Measurements from ENCODE around the gene PIK3CD.

PIK3CD gene

DNA sequence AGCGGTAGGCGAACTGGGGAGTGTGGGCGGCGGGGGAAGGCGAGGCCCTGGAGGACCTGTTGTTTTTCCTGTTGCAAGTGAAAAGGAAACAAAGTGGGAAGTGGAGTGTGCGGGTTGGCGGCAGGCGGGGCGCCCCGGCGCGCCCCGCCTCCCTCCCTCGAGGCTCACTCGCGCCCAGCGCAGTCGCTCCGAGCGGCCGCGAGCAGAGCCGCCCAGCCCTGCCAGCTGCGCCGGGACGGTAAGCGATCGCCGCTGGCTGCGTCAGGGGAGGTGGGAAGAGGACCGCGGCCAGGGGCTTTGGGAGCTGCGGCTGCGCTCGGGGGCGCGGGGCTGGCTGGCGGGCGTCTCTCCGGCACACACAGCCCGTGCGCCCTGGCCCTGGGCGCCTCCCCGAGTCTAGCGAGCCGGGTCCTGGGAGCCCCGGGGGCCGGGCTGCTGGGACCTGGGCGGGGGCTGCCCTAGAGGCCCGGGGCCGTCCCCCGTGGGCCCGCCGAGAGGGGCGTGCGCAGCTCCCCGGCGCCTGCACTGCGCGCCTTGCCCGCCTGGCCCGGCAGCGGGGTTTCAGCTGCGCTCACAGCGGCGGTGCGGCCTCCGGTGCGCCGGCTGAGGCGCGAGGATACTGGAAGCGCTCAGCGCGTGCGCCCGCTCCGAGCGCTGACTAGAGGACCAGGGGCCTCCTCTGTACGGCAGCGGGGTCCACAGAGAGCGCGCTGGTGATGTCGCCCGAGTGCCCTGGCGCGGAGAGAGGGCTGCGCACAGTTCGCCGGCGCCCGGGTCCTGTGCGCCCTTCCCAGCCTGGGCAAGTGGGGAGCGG, at the start of gene PIK3CD:
TSS of gene PIK3CD (plus strand) at position 167 of the 814 bp plus-strand sequence. CDS start 58,725 bp downstream, outside the sequence.
- DNase-seq (ENCODE audit: low read depth in 2 of 2), result no peak

DNA sequence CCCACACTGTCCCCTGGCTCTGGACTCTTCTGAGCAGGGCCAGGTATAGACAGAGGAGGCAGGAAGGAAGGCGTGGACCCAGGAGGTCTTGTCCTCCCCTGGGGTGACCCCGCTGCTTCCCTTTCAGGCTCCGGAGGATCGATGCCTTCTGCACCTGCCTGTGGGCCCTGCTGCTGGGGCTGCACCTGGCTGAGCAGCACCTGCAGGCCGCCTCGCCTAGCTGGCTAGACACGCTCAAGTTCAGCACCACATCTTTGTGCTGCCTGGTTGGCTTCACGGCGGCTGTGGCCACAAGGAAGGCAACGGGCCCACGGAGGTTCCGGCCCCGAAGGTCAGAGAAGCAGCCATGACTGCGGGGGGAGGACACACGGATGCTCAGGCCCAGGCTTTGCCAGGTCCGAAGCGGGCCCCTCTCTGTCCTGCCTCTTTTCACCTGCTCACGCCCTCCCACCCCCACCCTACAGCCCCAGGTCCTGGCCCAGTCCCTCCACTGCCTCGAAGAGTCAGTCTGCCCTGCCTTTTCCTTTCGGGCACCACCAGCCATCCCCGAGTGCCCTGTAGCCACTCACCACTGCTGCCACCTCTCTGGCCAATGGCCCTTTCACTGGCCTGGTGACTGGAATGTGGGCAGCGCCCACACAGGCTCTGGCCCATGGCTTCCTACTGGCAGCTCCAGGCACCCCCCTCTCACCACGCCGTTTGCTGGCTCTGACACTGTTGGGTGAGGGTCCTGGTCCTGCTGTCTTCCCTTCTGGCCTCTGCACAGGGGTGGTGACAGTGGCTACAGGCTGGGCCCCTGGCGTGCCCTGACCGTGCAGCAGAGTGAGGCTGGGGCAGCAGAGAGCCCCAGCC, 49.4 kb upstream of the PIK3CD start:
- DNase-seq (ENCODE audit: low read depth in 2 of 2), result no peak

DNA sequence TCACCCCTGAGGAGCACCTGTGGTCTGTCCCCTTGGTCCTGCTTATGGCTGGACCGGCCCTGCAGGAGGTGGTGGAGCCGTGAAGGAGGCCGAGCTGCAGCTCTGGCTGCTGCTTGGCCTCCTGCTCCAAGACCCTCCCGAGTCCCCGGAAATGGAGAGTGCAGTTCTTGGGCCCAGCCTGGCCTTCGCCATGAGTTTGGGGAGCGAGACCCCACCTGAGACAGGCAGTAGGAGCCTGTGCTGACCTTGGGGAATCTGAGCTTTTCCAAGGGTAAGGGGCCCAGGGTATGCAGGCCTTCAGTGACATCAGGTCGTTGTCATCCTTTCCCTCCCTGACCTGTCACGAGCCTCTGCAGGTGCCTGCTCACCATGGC, 48.8 kb upstream of the PIK3CD start:
- no peak for DNase-seq (ENCODE audit: low read depth in 2 of 2)

DNA sequence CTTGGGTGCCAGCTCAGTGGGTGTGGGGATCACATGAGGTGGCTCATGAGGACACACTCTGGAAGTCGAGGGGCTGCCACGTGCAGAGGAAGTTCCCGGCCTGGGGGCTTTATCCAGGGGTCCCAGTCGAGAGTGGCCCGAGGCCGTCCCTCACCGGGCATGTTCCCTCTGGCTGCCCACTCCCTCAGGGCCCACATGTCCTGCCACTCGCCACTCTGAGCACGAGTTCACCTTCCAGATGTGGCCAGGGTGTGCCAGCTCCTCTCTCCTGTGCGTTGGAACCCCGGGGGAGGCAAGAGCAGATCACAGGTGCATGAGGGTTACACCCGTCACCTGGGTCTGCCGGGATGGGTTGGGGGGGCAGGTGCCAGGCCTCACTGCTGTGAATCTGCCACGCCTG, 48.2 kb upstream of the PIK3CD start:
- no peak for DNase-seq (ENCODE audit: low read depth in 2 of 2)

DNA sequence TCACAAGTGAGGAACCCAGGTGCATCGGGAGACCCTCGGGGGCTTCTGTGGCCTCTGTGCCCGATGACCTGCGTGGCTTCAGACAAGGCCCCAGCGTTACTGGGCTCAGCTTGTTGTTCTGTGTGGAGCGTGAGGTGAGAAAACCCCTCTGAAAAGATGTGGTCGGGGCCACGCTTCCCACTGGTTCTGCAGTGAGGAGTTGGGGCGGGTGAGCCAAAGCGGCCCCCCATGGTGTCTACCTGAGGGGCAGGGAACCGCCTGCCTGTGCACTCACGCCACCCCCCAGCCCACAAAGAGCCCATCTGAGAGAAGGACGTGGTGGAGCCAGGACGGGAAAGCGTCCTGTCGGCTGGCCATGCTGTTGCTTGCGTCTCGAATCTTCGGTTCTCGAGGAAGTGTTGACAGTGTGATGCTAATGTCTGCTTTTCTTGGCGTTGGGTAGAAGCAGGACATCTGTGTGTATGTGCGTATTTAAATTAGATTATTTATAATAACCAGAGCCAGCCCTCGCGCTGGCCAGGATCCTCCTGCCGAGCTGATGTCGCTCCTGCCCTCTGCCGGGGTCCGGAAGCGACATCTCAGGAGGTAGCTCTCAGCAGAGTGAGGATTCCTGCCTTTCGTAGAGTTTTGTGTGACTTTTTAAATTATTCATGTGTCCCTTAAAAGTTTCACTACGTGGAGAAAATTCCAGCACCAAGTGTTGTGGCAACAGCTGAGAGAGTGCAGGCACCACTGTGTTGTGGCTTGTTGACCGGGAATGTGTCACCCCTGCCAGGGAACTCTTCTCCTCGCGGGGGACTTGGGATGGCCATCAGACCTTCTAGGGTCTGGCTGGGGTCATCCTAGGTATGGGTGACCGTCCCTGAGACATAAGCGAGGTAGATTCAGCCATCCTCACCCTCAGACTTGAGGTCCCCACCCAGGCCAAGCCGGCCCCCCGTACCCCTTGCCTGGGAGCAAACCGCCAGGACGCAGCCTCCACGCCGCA, 47.5 kb upstream of the PIK3CD start:
- DNase-seq (ENCODE audit: low read depth in 2 of 2), result no peak

DNA sequence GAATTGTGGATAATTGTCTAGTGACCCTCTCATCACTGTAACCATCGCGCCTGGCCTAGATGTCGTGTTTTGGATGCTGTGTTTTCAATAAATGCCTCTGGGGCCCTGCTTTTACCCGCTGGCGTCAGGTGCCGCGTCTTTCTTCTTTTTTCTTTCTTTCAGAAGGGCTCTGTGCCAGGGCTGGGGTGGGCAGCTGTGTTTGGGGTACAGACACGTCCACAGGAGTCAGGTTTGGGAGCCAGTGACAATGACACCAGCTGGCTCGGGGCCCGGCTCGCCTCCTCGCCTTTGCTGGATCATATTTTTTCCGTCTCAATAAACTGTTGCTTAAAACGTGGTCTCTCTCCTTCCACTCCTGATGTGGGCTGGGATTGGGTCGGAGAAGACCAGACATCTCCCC, 46.7 kb upstream of the PIK3CD start:
- DNase-seq (ENCODE audit: low read depth in 2 of 2), result no peak

DNA sequence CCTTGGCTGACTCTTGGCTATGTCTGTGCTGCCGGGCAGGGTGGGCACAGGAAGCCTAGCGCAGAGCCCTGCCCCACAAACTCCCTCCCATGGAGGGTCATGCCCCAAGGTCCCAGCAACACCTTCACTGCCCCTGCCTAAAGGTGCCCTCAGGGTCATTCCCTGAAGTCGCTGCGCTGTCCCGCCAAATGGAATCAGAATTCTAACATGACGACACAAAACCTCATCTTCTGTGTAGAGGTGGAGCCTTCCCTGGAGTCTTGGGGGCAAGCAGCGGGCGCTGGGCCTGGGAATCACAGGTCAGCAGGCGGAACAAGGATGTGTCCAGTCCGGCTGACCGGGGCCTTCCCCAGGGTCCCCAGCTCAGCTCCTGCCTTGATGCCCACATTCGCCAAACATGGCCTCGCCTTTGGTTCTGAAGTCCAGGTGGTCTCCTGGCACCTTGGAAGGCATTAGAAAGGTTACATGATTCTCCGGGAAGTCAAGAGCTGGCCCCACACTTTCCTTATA, 45.5 kb upstream of the PIK3CD start:
- no peak for DNase-seq (ENCODE audit: low read depth in 2 of 2)

DNA sequence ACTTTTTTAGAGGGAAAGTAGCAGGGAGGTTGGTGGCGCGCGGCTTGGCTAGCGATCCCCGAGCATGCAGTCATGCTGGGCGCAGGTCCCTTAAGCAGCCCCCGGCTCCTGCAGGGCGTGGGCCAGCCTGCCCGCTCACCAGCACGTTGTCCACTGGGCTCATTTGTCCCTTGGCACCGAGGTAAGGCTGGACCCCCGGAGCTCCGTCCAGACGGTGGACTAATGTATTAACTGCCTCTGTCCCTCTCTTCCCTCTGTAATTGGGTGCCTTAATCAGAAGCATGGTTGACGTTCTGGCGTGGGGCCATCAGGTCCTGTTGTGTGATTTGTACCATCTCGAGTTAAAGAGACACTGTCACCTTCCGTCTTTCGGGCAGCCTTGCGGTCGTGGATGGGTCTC, 45.1 kb upstream of the PIK3CD start:
- DNase-seq (ENCODE audit: low read depth in 2 of 2), result no peak

DNA sequence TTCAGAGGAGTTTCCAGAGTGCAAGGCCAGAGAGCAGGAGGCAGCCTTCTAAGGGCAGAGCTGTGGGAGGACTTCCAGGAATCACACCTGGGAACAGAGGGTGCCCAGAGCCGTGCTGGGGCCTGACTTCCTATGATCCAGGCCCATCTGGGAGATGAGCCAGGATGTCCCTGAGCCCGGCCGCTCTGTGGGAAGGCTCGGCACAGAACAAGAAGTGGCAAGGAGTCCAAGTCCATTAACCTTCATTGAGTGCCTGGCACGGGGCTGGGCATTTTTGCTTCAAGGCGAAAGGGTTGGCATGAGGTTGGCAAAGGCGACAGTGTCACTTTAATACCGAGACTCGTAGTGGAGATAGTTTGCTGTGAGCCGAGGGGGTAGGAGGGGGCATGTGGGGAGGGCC, 44.6 kb upstream of the PIK3CD start:
- no peak for DNase-seq (ENCODE audit: low read depth in 2 of 2)

DNA sequence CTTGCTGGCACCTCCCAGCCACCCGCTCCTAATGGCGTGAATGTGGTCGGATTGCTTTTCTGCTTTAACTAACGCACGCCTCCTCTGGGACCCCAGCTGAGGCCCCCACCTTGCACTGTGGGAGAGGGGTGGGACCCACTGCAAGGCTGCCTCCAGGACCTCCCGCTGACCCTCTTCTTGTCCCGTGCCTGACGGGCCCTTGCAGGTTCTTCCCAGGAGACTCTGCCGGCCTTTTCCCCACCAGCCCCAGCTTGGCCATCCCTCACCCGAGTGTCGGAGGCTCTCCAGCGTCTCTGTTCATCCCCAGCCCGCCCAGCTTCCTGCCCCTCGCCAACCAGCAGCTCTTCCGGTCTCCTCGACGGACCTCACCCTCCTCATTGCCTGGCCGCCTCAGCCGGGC, 44.2 kb upstream of the PIK3CD start:
- no peak for DNase-seq (ENCODE audit: low read depth in 2 of 2)

DNA sequence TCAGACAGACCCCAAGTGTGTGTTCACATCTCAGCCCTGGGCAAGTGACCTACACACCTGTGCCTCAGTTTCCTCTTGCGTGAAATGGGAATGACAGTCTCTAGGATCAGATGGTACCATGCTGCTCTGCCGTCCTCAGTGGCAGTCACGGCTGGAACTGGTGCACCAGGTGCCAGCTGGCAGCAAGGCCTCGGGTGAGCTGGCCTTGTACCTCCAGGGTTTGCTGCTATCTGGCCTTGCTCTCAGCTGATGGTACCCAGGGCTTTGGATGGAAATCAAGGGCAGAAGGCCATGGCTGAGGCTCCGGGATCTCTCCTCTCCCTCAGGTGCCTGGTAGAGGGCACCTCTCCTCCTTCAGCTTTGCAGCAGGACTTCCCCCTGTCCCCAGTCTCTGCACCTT, 41.5 kb upstream of the PIK3CD start:
- DNase-seq (ENCODE audit: low read depth in 2 of 2), result no peak

DNA sequence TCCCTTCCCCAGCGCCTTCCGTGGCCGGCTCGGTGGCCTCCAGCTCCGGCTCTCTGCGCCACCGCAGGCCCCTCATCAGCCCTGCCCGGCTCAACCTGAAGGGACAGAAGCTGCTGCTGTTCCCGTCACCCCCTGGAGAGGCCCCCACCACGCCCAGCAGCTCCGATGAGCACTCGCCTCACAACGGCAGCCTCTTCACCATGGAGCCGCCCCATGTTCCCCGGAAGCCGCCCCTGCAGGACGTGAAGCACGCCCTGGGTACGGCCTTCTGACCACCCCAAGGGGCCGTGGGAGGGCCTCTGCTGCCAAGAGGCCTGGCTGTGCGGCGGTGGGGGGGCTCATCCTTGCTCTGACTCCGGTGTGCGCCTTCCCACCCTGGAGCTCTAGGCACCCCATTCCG, 41.0 kb upstream of the PIK3CD start:
- no peak for DNase-seq (ENCODE audit: low read depth in 2 of 2)

DNA sequence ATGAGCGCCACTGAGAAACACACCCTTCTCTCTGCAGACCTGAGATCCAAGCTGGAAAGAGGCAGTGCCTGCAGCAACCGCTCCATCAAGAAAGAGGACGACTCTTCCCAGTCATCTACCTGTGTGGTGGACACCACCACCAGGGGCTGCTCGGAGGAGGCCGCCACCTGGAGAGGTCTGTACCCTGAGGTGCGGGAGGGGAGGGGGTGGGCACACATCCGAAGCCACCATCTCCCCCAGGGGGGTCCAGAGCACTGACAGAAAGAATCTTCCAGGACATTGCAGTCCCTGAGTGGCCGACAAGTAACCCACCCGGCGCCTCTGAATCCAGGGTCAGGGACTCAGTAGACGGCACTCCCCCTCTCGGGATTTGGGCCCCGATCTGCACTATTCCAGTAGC, 39.8 kb upstream of the PIK3CD start:
- no peak for DNase-seq (ENCODE audit: low read depth in 2 of 2)

DNA sequence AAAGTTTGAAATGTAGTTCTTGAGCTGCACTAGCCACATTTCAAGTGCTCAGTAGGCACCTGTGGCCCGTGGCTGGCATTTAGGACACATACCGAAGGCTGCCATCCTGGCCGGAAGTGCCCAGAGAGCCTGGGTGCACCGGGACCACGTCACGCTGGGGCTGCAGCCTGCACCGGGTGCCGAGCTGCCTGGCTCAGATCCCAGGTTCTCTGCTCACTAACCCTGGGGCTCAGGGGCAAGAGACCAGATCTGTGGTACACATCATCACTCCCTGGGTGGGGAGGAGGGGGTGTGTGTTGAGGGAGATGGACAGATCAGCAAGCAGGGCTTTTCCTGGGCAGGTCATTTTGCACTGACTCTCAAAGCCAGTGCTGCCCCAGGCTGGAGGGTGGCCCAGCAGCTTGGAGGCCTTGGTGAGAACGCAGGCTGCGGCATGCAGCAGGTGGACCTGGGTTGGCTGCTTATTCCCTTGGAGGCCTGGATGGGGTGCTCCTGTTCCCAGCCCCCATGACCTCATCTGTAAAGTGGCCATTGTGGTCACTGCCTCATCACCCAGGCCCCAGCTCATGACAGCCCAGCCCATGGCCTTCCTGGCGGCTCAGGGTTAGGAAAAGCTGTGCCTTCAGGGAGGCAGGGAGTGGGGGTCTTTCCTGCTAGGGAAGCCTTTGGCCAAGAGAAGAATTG, 39.2 kb upstream of the PIK3CD start:
- DNase-seq (ENCODE audit: low read depth in 2 of 2), result no peak

DNA sequence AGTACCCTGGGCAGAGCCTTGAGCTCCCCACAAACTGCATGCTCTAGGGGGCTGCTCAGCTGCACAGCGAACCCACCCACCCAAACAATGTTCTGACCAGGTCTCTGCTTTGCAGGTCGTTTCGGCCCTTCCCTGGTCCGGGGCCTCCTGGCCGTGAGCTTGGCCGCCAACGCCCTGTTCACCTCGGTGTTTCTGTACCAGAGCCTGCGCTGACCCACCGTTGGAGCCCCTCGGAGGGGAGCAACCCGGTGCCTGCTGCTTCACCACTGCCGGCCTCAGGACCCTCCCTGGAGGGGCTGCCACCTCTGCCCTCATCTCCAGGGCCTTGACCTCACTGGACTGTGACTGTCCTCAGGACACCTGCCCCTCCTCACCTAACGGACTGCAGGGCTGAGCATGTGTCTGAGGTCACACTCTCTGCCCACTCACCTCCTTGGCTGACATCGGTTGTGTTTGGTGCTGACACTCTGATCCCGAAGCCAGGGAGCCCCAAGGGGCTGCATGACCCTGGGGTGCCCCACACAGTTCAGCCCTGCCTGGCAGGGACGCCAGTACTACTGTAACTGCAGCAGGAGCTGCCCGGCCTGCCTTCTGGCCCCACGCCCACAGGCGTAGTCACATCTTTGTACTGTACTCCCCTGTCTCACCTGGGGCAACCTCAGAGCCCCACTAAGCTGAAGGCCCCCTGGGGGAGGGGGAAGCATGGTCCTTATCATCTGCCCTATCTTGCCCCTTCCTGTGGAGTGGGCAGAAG, 38.5 kb upstream of the PIK3CD start:
- no peak for DNase-seq (ENCODE audit: low read depth in 2 of 2)

DNA sequence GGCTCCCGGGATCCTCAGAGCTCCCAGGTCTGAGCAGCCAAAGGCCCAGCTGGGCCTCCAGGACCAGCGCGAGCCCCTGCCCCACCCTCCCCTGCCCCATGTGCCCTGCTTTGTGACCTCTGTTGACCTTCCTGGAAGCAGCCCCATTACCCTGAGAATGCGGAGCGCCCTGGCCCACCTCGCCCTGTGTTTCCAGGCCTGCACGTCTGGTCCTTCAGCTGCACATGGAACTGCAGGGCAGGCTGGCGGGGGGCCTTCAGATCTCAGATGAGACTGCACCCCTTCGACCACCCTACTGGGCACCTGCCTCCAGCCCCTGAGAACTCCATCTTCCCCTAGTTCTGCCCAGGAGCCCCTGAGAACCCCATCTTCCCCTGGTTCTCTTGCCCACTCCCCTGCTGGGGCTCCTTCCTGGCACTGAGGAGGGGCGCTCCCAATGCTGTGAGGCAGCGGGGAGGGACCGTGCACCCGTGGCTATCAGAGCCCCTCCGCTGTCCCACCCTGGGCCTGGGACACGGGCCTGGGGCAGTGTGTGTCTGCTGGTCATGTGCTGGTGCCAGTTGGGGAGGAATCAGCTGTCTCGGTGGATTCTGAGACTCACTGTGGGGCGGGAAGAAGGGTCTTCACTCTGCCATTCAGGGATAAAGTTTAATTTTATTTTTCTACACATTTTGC, 37.8 kb upstream of the PIK3CD start:
- no peak for DNase-seq (ENCODE audit: low read depth in 2 of 2)

DNA sequence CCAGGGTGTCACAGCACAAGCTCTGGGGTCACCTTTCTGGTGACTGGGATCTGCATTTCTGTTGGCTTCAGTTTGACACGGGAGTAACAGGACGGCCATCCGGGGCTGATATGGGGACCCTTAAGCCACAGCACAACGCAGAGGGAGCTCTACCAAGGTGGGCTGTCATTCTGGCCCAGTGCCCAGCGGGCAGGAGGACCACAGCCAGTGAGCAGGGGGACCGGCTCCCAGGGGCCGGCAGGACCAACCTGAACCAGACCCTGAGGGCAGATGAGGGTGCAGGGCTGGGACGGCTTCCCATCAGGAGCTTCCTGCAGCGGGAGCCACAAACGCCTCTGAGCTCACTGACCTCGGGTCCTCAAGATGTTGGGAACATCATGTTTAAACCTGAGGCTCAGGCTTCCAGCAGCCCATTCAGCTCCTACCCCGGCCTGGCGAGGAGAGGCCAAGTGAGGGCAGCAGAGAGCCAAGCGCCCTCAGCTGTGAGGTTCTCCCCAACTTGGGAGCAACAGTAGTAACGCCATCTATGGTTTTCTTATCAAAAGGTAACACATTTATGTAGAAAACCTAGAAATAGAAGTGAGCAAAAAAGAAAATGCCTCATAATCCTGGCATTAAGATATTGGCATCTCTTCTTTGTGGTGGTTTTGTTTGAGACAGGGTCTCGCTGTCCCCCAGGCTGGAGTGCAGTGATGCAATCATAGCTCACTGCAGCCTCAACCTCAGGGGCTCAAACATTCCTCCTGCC, 36.0 kb upstream of the PIK3CD start:
- no peak for DNase-seq (ENCODE audit: low read depth in 2 of 2)

DNA sequence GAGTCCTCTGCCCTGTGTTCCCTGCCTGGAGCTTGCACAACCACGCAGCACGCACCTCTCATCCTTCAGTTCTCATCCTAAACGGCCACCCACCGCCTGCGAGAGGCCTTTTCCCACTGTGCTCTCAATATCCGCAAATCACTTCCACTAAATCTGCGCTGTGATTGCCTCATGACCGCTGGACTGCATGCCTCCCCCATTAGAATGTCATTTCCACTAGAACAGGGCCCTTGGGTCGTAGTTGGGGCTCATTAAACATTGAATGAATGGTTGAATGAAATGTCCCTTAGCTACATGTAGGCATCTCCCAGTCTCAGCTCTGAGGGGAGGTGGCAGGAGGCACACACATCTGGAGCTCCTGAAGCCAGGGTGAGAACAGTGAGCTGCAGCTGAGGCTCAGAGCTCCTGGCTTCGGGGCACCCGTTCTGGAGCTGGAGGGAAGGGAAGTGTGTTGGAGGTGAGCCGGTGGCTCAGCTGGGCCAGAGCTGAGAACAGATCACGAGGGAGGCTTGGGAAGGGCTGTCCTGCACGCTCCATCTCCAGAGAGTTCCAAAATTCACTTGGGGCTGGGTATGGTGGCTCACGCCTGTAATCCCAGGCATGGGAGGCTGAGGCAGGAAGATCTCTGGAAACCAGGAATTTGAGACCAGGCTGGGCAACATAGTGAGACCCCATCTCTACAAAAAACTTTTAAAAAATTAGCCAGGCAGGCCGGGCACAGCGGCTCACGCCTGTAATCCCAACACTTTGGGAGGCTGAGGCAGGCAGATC, 32.4 kb upstream of the PIK3CD start:
- DNase-seq (ENCODE audit: low read depth in 2 of 2), result no peak

Data from stimulated activated CD8-positive, alpha-beta memory T cell treated with anti-CD3 and anti-CD28 coated beads, Interleukin-7, amount 100 ng/mL, for 1 hour (primary cell).